Measurements from ENCODE around the gene KAT2A.
"Not testable (repeated sequence)": the region's sequence is repeated elsewhere in the genome, so short reads cannot be mapped to it uniquely, and the experiment has no call there.

The KAT2A gene

GRCh38 chr17:42159796-42160530 lies 38.8 kb upstream of the KAT2A start:
- TF ChIP-seq POLR2AphosphoS5 (IDR thresholded peaks at IDR 0.05; ENCODE audit: borderline replicate concordance, low read depth, low read length) (no peak), EZH2 (IDR thresholded peaks at IDR 0.05) (no peak), FOXP2 (optimal IDR thresholded peaks at IDR 0.05; ENCODE audit: control extremely low read depth, extremely low read length, insufficient read depth) (no peak)
- H3K27ac ChIP-seq: no peak overlapping the region
- DNase-seq (ENCODE audit: low read depth, low spot score): no peak
- no peak overlapping the region for H3K4me3 ChIP-seq
- no peaks in the 10 kb centered on the region for H3K36me3 ChIP-seq (ENCODE audit: insufficient read depth, low read length)
- no peak overlapping the region for H3K9ac ChIP-seq (ENCODE audit: insufficient read length)
- no peaks in the 10 kb centered on the region for H3K9me3 ChIP-seq (ENCODE audit: low read depth, low read length)

GRCh38 chr17:42155614-42156045 lies 34.5 kb upstream of the KAT2A start:
- Histone ChIP-seq H3K9ac (ENCODE audit: insufficient read length) (peak overlapping the region; percentile 51), H3K27ac (no peak overlapping the region), H3K4me3 (peak overlapping the region; percentile 94), H3K9me3 (ENCODE audit: low read depth, low read length) (no peaks in the 10 kb centered on the region), H3K36me3 (ENCODE audit: insufficient read depth, low read length) (no peaks in the 10 kb centered on the region; the same call in 1 of the 2 replicates)
- DNase-seq (ENCODE audit: low read depth, low spot score): no peak
- TF ChIP-seq POLR2AphosphoS5 (IDR thresholded peaks at IDR 0.05; ENCODE audit: borderline replicate concordance, low read depth, low read length) (no peak), EZH2 (IDR thresholded peaks at IDR 0.05) (no peak), FOXP2 (optimal IDR thresholded peaks at IDR 0.05; ENCODE audit: control extremely low read depth, extremely low read length, insufficient read depth) (no peak)

GRCh38 chr17:42153919-42154742 lies 33.0 kb upstream of the KAT2A start:
- Histone ChIP-seq H3K4me3 (peak overlapping the region; percentile 94), H3K36me3 (ENCODE audit: insufficient read depth, low read length) (no peaks in the 10 kb centered on the region; the same call in 1 of the 2 replicates), H3K9me3 (ENCODE audit: low read depth, low read length) (no peaks in the 10 kb centered on the region), H3K9ac (ENCODE audit: insufficient read length) (peak overlapping the region; percentile 96), H3K27ac (peak overlapping the region; percentile 74)
- DNase-seq (ENCODE audit: low read depth, low spot score): no peak
- TF ChIP-seq EZH2 (IDR thresholded peaks at IDR 0.05) (no peak), POLR2AphosphoS5 (IDR thresholded peaks at IDR 0.05; ENCODE audit: borderline replicate concordance, low read depth, low read length) (no peak), FOXP2 (optimal IDR thresholded peaks at IDR 0.05; ENCODE audit: control extremely low read depth, extremely low read length, insufficient read depth) (no peak)

- Histone ChIP-seq H3K9me3 (ENCODE audit: low read depth, low read length) (no peaks in the 10 kb centered on the region), H3K27ac (no peak overlapping the region), H3K36me3 (ENCODE audit: insufficient read depth, low read length) (peaks cover 20% of the 10 kb centered on the region), H3K9ac (ENCODE audit: insufficient read length) (no peak overlapping the region), H3K4me3 (no peak overlapping the region)
- no peak for DNase-seq (ENCODE audit: low read depth, low spot score)
- TF ChIP-seq EZH2 (IDR thresholded peaks at IDR 0.05) (no peak), FOXP2 (optimal IDR thresholded peaks at IDR 0.05; ENCODE audit: control extremely low read depth, extremely low read length, insufficient read depth) (no peak), POLR2AphosphoS5 (IDR thresholded peaks at IDR 0.05; ENCODE audit: borderline replicate concordance, low read depth, low read length) (no peak)
Observed at GRCh38 chr17:42146911-42147607, 25.9 kb upstream of the KAT2A start.

GRCh38 chr17:42143138-42143537 lies 22.0 kb upstream of the KAT2A start:
- H3K9ac ChIP-seq (ENCODE audit: insufficient read length); H3K4me3 ChIP-seq; DNase-seq (ENCODE audit: low read depth, low spot score); H3K9me3 ChIP-seq (ENCODE audit: low read depth, low read length); H3K27ac ChIP-seq: not testable (repeated sequence)
- H3K36me3 ChIP-seq (ENCODE audit: insufficient read depth, low read length): peaks cover 26% of the 10 kb centered on the region

GRCh38 chr17:42142371-42142896 lies 21.3 kb upstream of the KAT2A start:
- Histone ChIP-seq H3K9ac (ENCODE audit: insufficient read length) (no peak overlapping the region), H3K27ac (no peak overlapping the region), H3K4me3 (no peak overlapping the region), H3K36me3 (ENCODE audit: insufficient read depth, low read length) (peaks cover 25% of the 10 kb centered on the region), H3K9me3 (ENCODE audit: low read depth, low read length) (no peaks in the 10 kb centered on the region)
- no peak for DNase-seq (ENCODE audit: low read depth, low spot score)
- TF ChIP-seq POLR2AphosphoS5 (IDR thresholded peaks at IDR 0.05; ENCODE audit: borderline replicate concordance, low read depth, low read length) (no peak), FOXP2 (optimal IDR thresholded peaks at IDR 0.05; ENCODE audit: control extremely low read depth, extremely low read length, insufficient read depth) (no peak), EZH2 (IDR thresholded peaks at IDR 0.05) (no peak)

- H3K9ac ChIP-seq (ENCODE audit: insufficient read length): no peak overlapping the region
- peaks cover 22% of the 10 kb centered on the region for H3K36me3 ChIP-seq (ENCODE audit: insufficient read depth, low read length)
- H3K9me3 ChIP-seq (ENCODE audit: low read depth, low read length): no peaks in the 10 kb centered on the region
- DNase-seq (ENCODE audit: low read depth, low spot score): no peak
- no peak overlapping the region for H3K4me3 ChIP-seq
- TF ChIP-seq POLR2AphosphoS5 (IDR thresholded peaks at IDR 0.05; ENCODE audit: borderline replicate concordance, low read depth, low read length): no peak
- no peak for TF ChIP-seq FOXP2 (optimal IDR thresholded peaks at IDR 0.05; ENCODE audit: control extremely low read depth, extremely low read length, insufficient read depth)
- no peak overlapping the region for H3K27ac ChIP-seq
Observed at GRCh38 chr17:42141382-42141781, 20.2 kb upstream of the KAT2A start.

- DNase-seq (ENCODE audit: low read depth, low spot score); H3K27ac ChIP-seq; H3K9me3 ChIP-seq (ENCODE audit: low read depth, low read length); H3K4me3 ChIP-seq; H3K9ac ChIP-seq (ENCODE audit: insufficient read length): not testable (repeated sequence)
- H3K36me3 ChIP-seq (ENCODE audit: insufficient read depth, low read length): peaks cover 18% of the 10 kb centered on the region
Observed at GRCh38 chr17:42140690-42141089, 19.5 kb upstream of the KAT2A start.

All from SK-N-MC (cell line).